SIG-M5 treated with dmso at 0.1 percent for 504 hours (cell line): Measurements from ENCODE around the gene ATP6V1F.

Experiments used
- DNase-seq: peaks from one replicate; lab custom pipeline; 2025; ENCODE audit not compliant: unreplicated experiment; lab: John Stamatoyannopoulos, UW

The ATP6V1F gene

DNA sequence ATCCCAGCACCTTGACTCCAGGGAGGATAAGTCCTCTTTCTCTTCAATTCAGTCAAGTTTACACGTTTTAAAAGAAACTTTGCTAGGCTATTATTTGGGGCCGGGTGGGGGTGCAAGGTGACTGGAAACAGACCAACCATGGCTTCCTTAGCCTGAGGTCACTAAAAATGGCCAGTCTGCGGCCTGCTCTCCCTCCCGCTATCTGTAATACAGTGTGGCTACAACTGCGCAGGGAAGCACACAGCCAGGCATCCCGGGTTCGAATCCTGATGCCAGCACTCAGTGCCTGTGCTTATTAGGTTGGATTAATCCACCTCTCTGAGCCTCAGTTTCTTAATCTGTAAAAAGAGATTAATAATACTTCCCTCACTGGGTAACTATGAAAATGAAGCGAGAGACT lies 19.5 kb downstream of the ATP6V1F start:
- DNase-seq: no peak

- peak; percentile 67 for DNase-seq
These were observed 21.2 kb downstream of the ATP6V1F start for GRCh38 chr7:128883622-128884448.

GRCh38 chr7:128884561-128885369 lies 22.1 kb downstream of the ATP6V1F start:
- no peak for DNase-seq

- no peak for DNase-seq
These were observed 22.9 kb downstream of the ATP6V1F start for GRCh38 chr7:128885370-128886187.

GRCh38 chr7:128886391-128887168 lies 23.9 kb downstream of the ATP6V1F start:
- no peak for DNase-seq

- no peak for DNase-seq
These were observed 24.7 kb downstream of the ATP6V1F start for GRCh38 chr7:128887169-128888038.

DNA sequence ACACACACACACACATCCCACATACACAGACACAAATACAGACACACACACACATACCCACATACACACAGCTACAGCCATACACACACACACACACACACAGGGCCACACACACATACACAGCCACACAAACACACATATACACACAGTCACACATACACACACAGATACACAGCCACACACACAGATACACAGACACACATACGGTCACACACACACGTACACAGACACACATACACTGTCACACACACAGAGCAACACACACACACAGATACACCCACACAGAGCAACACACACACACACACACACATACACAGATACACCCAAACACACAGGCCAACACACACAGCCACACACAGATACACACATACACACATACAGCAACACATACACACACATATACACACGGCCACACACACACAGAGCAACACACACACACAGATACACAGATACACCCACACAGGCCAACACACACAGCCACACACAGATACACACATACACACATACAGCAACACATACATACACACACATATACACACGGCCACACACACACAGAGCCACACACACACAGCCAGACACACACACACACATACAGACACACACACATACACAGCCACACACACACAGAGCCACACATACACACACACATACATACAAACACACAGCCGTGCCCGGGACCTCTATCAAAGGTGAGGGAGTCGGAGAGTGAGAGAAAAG lies 25.5 kb downstream of the ATP6V1F start:
- no peak for DNase-seq

GRCh38 chr7:128888756-128889095 lies 26.1 kb downstream of the ATP6V1F start:
- no peak for DNase-seq

DNA sequence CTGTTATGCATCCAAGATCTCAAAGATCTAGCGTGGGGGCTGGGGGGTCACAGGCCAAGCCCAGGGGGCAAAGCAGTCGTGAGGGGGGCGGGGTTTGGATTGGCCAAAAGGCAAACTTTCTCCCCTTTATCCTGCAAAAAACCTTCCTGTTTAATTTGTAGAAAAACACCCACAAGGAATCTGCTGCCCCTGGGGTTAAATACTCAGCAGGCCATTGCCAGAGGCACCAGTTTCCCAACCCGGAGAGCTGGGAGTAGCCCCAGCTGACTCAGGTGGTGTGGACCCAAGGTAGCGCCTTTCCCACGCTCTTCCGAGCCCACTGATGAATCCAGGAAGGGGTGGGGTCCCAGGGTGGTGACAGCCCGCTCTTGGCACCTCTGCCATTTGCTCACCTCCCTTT lies 26.5 kb downstream of the ATP6V1F start:
- peak; percentile 5 for DNase-seq

- no peak for DNase-seq
These were observed 27.9 kb downstream of the ATP6V1F start for GRCh38 chr7:128890306-128891109.

- no peak for DNase-seq
These were observed 28.7 kb downstream of the ATP6V1F start for GRCh38 chr7:128891110-128891941.

- DNase-seq: no peak
These were observed 29.2 kb downstream of the ATP6V1F start for GRCh38 chr7:128891942-128892269.

DNA sequence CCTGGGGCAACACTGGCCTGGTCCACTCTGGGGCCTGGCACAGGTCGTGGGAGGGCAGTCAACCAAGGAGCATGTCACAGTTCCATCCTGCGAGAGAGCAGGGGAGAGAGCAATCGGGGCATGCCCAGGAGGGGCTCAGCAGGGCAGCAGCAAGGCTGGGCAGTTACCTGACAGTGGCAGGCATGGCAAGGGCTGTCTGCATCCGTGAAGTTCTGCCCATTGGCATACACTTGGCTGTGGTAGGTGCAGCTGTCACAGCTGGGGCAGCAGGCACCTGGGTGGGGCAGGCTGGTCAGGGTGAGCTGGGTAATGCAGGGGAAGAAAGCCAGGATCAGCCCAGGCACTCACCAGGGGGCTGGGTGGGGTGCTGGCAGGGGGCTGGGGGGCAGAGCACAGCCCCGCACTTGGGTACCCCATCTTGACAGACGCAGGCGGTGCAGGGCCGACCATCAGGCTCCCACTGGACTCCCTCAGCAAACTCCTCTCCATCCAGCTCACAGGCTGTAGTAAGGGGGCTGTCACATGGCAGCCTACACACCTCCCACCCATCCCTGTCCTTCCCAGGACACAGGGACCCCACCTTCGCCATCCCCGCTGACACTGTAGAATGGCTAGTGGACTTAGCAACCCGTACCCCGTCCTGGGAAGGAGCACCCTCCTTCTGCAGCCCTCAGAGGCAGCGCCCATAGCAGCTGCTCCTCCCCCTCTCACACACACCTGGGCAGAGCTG lies 30.0 kb downstream of the ATP6V1F start:
- DNase-seq: no peak

DNA sequence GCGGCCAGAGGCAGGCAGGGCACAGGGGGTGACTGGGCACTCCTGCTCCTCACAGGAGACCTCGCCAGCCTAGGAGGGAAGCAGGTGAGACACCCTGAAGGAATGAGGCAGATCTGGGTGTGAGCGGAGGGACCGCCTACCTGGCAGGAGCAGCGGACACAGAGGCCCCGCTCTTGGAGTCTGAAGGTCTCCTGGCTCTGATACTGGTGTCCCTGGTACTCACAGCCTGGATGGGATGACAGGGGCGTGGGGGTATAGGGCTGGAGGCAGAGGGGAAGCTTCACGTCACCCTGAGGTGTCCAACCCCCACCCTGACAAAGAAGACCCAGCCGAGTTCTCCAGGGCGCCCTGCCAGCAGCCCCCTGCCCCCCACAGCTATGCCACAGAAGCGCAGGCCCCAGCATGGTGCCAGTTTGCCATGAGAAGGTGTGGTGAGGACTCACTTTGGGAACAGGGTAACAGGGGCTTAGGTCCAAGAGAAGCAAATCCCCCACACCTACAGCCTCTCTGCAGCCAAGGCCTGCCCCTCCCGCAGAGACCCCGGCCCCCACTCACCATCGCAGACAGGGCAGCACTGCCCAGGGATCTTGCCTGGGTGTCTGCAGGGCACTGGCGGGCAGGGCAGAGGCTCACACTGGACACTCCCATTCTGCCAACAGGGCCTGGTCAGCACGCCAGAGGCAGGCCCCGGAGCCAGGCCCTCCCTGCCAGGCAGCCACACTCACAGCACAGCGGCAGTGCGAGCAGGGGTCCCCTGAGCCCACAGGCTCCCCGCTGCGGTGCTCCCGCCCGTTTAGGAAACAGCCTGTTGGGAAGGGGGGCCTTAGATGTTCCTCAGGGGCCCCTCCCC lies 30.8 kb downstream of the ATP6V1F start:
- DNase-seq: no peak

GRCh38 chr7:128894101-128894440 lies 31.4 kb downstream of the ATP6V1F start:
- DNase-seq: no peak

DNA sequence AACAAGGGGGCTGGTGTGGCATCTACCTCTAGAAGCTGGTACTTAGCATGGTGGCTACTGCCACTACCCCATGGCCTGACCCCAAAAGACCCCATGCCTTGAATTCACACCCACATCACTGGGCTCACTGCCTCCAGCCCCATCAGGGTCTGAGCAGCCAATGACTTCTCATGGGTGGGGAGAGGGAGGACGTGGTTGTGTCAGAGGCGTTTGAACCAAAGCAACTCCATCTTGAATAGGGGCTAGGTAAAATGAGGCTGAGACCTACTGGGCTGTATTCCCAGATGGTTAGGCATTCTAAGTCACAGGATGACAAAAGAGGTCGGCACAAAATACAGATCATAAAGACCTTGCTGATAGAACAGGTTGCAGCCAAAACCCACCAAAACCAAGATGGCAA lies 32.7 kb downstream of the ATP6V1F start:
- no peak for DNase-seq
